HG03175 (cell line): ENCODE measurements around the gene DIS3L2.

ENCODE experiments used
- ATAC-seq: cut with Tn5 transposase; IDR thresholded peaks from one replicate; pipeline ENCODE4 v1.9.1; 2021; ENCODE audit warnings: mild to moderate bottlenecking, moderate library complexity; ENCODE audit not compliant: unreplicated experiment

The DIS3L2 gene

GRCh38 chr2:232340171-232340935 is 378.8 kb downstream of the DIS3L2 start:
- no peak for ATAC-seq

- ATAC-seq, result no peak
Observed at GRCh38 chr2:232341061-232341738, 379.7 kb downstream of the DIS3L2 start.

GRCh38 chr2:232341739-232342126 is 380.2 kb downstream of the DIS3L2 start:
- ATAC-seq, result no peak

GRCh38 chr2:232342635-232343565 is 381.4 kb downstream of the DIS3L2 start:
- ATAC-seq, result no peak

GRCh38 chr2:232343821-232344220 is 382.3 kb downstream of the DIS3L2 start:
- no peak for ATAC-seq

- ATAC-seq, result no peak
Observed at GRCh38 chr2:232345251-232345650, 383.7 kb downstream of the DIS3L2 start.

GRCh38 chr2:232347369-232347768 is 385.9 kb downstream of the DIS3L2 start:
- no peak for ATAC-seq

GRCh38 chr2:232348936-232349335 is 387.4 kb downstream of the DIS3L2 start:
- ATAC-seq, result no peak

- no peak for ATAC-seq
Observed at GRCh38 chr2:232349546-232349945, 388.0 kb downstream of the DIS3L2 start.

GRCh38 chr2:232349946-232350635 is 388.6 kb downstream of the DIS3L2 start:
- ATAC-seq, result no peak

- ATAC-seq, result no peak
Observed at GRCh38 chr2:232350804-232351685, 389.5 kb downstream of the DIS3L2 start.

GRCh38 chr2:232351686-232352510 is 390.4 kb downstream of the DIS3L2 start:
- no peak for ATAC-seq

- no peak for ATAC-seq
Observed at GRCh38 chr2:232352511-232353091, 391.1 kb downstream of the DIS3L2 start.

GRCh38 chr2:232353096-232353495 is 391.6 kb downstream of the DIS3L2 start:
- ATAC-seq, result no peak

- ATAC-seq, result no peak
Observed at GRCh38 chr2:232353660-232354059, 392.1 kb downstream of the DIS3L2 start.

GRCh38 chr2:232354069-232354468 is 392.6 kb downstream of the DIS3L2 start:
- ATAC-seq, result no peak

GRCh38 chr2:232361646-232362045 is 400.1 kb downstream of the DIS3L2 start:
- ATAC-seq, result no peak

- ATAC-seq, result no peak
Observed at GRCh38 chr2:232362174-232362900, 400.8 kb downstream of the DIS3L2 start.
